Stimulated activated CD4-positive, alpha-beta T cell treated with anti-CD3 and anti-CD28 coated beads, Interleukin-1b, Interleukin-23, amount 100 ng/mL, for 48 hours (primary cell): ENCODE data around the gene KLF11.

ENCODE experiments used
- DNase-seq: peaks from one replicate; pipeline ENCODE4 v3.0.0-alpha.2; 2020

KLF11 gene

GRCh38 chr2:10045561-10046355 is 2.4 kb downstream of the KLF11 start:
- DNase-seq = no peak

- no peak for DNase-seq
Observed at GRCh38 chr2:10046931-10047330, 3.6 kb downstream of the KLF11 start.

GRCh38 chr2:10047616-10048500 is 4.5 kb downstream of the KLF11 start:
- no peak for DNase-seq

- DNase-seq = no peak
Observed at GRCh38 chr2:10048501-10049171, 5.3 kb downstream of the KLF11 start.

GRCh38 chr2:10052216-10052615 is 8.9 kb downstream of the KLF11 start:
- no peak for DNase-seq

GRCh38 chr2:10053351-10053750 is 10.0 kb downstream of the KLF11 start:
- no peak for DNase-seq

- DNase-seq = no peak
Observed at GRCh38 chr2:10054424-10054823, 11.1 kb downstream of the KLF11 start.

GRCh38 chr2:10054976-10055375 is 11.6 kb downstream of the KLF11 start:
- DNase-seq = no peak

GRCh38 chr2:10056439-10056838 is 13.1 kb downstream of the KLF11 start:
- no peak for DNase-seq

- no peak for DNase-seq
Observed at GRCh38 chr2:10057231-10058107, 14.1 kb downstream of the KLF11 start.

GRCh38 chr2:10058251-10059015 is 15.1 kb downstream of the KLF11 start:
- DNase-seq = no peak

- DNase-seq = no peak
Observed at GRCh38 chr2:10059016-10059351, 15.6 kb downstream of the KLF11 start.

- DNase-seq = no peak
Observed at GRCh38 chr2:10059552-10060335, 16.4 kb downstream of the KLF11 start.

GRCh38 chr2:10061221-10061925 is 18.0 kb downstream of the KLF11 start:
- DNase-seq = no peak

GRCh38 chr2:10062931-10063365 is 19.6 kb downstream of the KLF11 start:
- DNase-seq = no peak

- no peak for DNase-seq
Observed at GRCh38 chr2:10063566-10063965, 20.2 kb downstream of the KLF11 start.

- no peak for DNase-seq
Observed at GRCh38 chr2:10064932-10065772, 21.8 kb downstream of the KLF11 start.

GRCh38 chr2:10065773-10066055 is 22.4 kb downstream of the KLF11 start:
- no peak for DNase-seq

GRCh38 chr2:10067330-10067729 is 24.0 kb downstream of the KLF11 start:
- no peak for DNase-seq

- no peak for DNase-seq
Observed at GRCh38 chr2:10067881-10068280, 24.5 kb downstream of the KLF11 start.
